ENCODE data around the gene CDHR4. TPM values are rescaled to one million over a fixed set of nuclear protein-coding genes. Genes with fewer than 3 reads are reported as not detected.
A peak's percentile ranks its signal among the peaks of the same experiment; 100 is the strongest.

The CDHR4 gene
- total and polyA plus RNA-seq, 2 of the 8 experiments (the other 6 are each of a cell fraction or from before 2014, with no cell fraction given), result 0.50 to 0.60 TPM

- Histone ChIP-seq H2AK5ac (ENCODE audit: low read depth, low read length) (no peak overlapping the region), H3K23me2 (ENCODE audit: low read depth, low read length) (0 out of 2 replicates have a peak, but pooled peaks cover 3% of the 10 kb centered on the region), H2BK120ac (replicated peaks; ENCODE audit: low read depth, low read length) (no peak overlapping the region), H3K27me3 (replicated peaks in 1 of 4; ENCODE audit: control insufficient read depth in 3 of 4, extremely low read depth in 1 of 4, insufficient read depth in 3 of 4, low read length in 3 of 4) (peaks cover 0 to 2% (median 0%) of the 10 kb centered on the region in 4 experiments; a peak in 2 of 7 replicates), H3K56ac (replicated peaks; ENCODE audit: insufficient read length, low read depth, low read length) (no peak overlapping the region), H3K4me1 (replicated peaks in 1 of 4; ENCODE audit: control insufficient read depth in 3 of 4, insufficient read depth in 4 of 4, low read length in 3 of 4) (peaks cover 0 to 5% (median 2%) of the 10 kb centered on the region in 4 experiments; a peak in 2 of 7 replicates), H3K79me2 (ENCODE audit: control insufficient read depth in 1 of 2, insufficient read depth in 2 of 2, low read length in 2 of 2) (no peaks in the 10 kb centered on the region), H2AFZ (ENCODE audit: low read length) (no peak overlapping the region), H2BK12ac (ENCODE audit: low read depth, low read length) (no peak overlapping the region), H2BK20ac (ENCODE audit: low read length) (no peak overlapping the region), H3K9ac (replicated peaks in 1 of 4; ENCODE audit: extremely low read depth in 1 of 4, low read depth in 3 of 4, low read length in 3 of 4) (no peak overlapping the region), H4K8ac (ENCODE audit: extremely low read depth, insufficient read depth, low read length) (no peak overlapping the region), H3K79me1 (ENCODE audit: low read depth, low read length) (no peaks in the 10 kb centered on the region), H2BK15ac (ENCODE audit: low read length) (0 out of 2 replicates have a peak overlapping the region, but pooled peaks have one; percentile 13), H3K9me3 (ENCODE audit: insufficient read depth in 2 of 2, low read depth in 1 of 2, low read length in 1 of 2) (no peaks in the 10 kb centered on the region), H4K5ac (ENCODE audit: insufficient read length, low read depth, low read length) (no peak overlapping the region), H3K14ac (ENCODE audit: insufficient read length) (no peak overlapping the region), H2BK5ac (ENCODE audit: low read depth, low read length) (no peak overlapping the region), H3K27ac (ENCODE audit: low read depth, low read length) (no peak overlapping the region), H3K36me3 (ENCODE audit: control insufficient read depth in 2 of 4, insufficient read depth in 4 of 4, low read length in 3 of 4) (no peaks in the 10 kb centered on the region), H3K4me2 (ENCODE audit: insufficient read depth in 1 of 2, low read depth in 2 of 2, low read length in 2 of 2) (no peak overlapping the region), H3K4me3 (ENCODE audit: extremely low read depth in 1 of 4, insufficient read depth in 2 of 4, low read depth in 3 of 4, low read length in 4 of 4) (no peak overlapping the region), H3K18ac (ENCODE audit: extremely low read depth, low read length) (no peak overlapping the region), H4K20me1 (replicated peaks in 1 of 2; ENCODE audit: control insufficient read depth in 1 of 2, insufficient read depth in 2 of 2, low read length in 2 of 2) (peaks cover 0 to 2% of the 10 kb centered on the region in 2 experiments), H4K91ac (replicated peaks; ENCODE audit: insufficient read length, low read length) (no peak overlapping the region), H3K23ac (ENCODE audit: insufficient read length) (no peak overlapping the region), H3K4ac (replicated peaks; ENCODE audit: insufficient read length, low read depth, low read length) (no peak overlapping the region)
- DNase-seq (ENCODE audit: low read depth in 1 of 2, low spot score in 2 of 2) (no peak), FAIRE-seq (no peak)
- TF ChIP-seq EGR1 (IDR thresholded peaks at IDR 0.05; ENCODE audit: borderline replicate concordance, low read depth, low read length) (no peak), GTF2F1 (IDR thresholded peaks at IDR 0.05; ENCODE audit: borderline replicate concordance, low read depth, low read length) (no peak), KDM4A (IDR thresholded peaks at IDR 0.05; ENCODE audit: low read depth, low read length, severe bottlenecking) (no peak), BCL11A (IDR thresholded peaks at IDR 0.05; ENCODE audit: low read depth in 2 of 2, low read length in 2 of 2) (no peak), RAD21 (IDR thresholded peaks at IDR 0.05 in 1 of 2, conservative IDR thresholded peaks at IDR 0.05 in 1 of 2; ENCODE audit: low read depth in 2 of 2, low read length in 2 of 2) (no peak), CBX8 (IDR thresholded peaks at IDR 0.05; ENCODE audit: borderline replicate concordance, low read depth, low read length) (no peak), CBX5 (IDR thresholded peaks at IDR 0.05; ENCODE audit: low read depth, low read length) (no peak), TCF12 (IDR thresholded peaks at IDR 0.05; ENCODE audit: low read depth, low read length) (no peak), HDAC6 (IDR thresholded peaks at IDR 0.05; ENCODE audit: low read depth, low read length) (no peak), RXRA (IDR thresholded peaks at IDR 0.05; ENCODE audit: insufficient read depth, low read depth, low read length) (no peak), TBP (IDR thresholded peaks at IDR 0.05; ENCODE audit: low read depth, low read length) (no peak)
- CTCF ChIA-PET (ENCODE audit: partially characterized antibody), result interaction anchor here (0.9 to 1.3 kb wide), 2 partner anchors 10 to 138 kb away, joined by 3 to 4 read pairs; partner anchors contain the start of gene MON1A
- 92% methylated on average over 4 of the region's 4 CpGs; no CpG with 5 or more reads in 1 of the 2 experiments for WGBS, 2 experiments (ENCODE audit: extremely low coverage in 1 of 2, insufficient coverage in 1 of 2, insufficient read length in 1 of 2, insufficient replicate concordance in 2 of 2, low coverage in 1 of 2, low lambda C conversion rate in 2 of 2, missing lambda C conversion rate in 1 of 2)
- POLR2A ChIA-PET (ENCODE audit: partially characterized antibody), result interaction anchor here (0.6 kb wide), 1 partner anchor 15 kb away, joined by 3 read pairs; no protein-coding TSS in a partner anchor
These were observed 8.1 kb downstream of the CDHR4 start for GRCh38 chr3:49791571-49791970.
